Measurements from ENCODE around the gene PRDM15.

GRCh38 chr21:41884501-41885030, 5.4 kb upstream of the PRDM15 start:
- TF ChIP-seq POLR2AphosphoS5 (IDR thresholded peaks at IDR 0.05) (no peak), EP300 (IDR thresholded peaks at IDR 0.05) (no peak)

Data from suprapubic skin (tissue), 4 donors.